NCI-H1436 (cell line): Measurements from ENCODE around the gene ARHGEF26.

Experiments used
- DNase-seq: peaks from one replicate; lab custom pipeline; 2025; lab: John Stamatoyannopoulos, UW

Gene ARHGEF26

DNA sequence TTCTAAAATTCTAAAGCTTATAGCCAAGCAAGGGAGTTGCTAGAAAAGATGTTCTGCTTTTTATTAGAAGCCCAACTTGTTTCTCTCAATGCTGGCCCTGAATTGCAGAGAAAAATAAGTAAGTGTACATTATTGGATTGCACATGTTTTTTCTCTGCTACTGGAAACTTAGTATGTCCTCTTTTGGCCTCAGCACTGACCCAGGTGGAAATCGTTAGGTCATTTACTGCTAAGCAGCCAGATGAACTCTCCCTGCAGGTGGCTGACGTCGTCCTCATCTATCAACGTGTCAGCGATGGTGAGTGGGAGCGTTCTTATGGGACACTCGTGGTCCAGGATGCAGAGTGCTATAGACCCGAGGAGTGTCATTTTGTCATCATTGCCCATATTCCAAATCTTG, 133.3 kb downstream of the ARHGEF26 start:
- no peak for DNase-seq

DNA sequence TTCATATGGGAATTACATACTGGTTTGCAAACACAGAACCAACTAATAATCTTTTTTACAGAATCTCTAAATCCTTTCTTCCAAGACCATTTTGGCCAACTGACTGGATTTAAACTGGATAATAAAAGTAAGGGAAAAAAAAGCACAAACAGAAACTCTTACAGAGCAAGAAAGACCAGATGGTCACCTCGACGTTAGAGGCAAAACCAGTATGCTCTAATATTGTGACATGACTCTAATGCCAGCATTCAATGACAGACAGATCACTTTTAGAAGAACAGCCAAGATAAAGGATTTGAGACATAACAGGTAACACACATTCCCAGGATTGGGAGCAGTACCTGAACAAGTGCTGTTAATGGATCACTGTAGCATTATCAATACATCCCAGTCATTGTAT, 152.2 kb downstream of the ARHGEF26 start:
- no peak for DNase-seq

DNA sequence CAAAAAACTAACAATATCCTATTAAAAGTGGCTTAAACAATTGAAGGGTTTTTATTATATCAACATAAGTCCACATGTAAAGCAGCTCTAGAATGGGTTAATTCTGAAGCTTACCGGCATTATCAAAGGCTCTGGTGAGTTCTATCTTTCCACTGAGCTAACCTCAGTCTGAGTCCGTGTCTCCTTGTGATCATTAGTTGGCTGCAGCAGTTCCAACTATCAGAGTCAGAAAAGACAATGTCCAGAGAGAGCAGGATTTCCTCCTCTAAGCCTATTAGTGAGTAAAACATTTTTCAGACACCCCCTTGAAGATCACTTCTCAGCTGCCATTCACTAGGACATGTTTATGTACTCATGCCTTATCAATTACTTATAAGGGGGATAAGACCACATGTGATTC, 153.2 kb downstream of the ARHGEF26 start:
- no peak for DNase-seq

DNA sequence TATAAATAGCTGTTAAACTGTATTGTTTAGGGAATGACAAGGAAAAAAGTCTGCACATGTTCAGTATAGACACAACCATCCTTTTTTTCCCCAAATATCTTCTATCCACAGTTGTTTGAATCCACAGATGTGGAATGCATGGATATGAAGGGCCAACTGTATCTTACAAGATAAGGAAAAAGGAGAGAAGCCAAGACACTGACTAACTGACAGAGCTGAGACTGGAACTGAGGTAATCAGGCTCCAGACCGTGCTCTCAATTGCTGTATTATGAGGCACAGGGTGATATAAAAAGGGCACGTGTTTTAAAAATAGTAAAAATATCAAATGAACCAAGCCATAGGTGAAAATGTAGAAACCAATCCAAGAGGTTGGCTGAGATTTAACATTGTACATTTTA, 154.1 kb downstream of the ARHGEF26 start:
- DNase-seq, result no peak

DNA sequence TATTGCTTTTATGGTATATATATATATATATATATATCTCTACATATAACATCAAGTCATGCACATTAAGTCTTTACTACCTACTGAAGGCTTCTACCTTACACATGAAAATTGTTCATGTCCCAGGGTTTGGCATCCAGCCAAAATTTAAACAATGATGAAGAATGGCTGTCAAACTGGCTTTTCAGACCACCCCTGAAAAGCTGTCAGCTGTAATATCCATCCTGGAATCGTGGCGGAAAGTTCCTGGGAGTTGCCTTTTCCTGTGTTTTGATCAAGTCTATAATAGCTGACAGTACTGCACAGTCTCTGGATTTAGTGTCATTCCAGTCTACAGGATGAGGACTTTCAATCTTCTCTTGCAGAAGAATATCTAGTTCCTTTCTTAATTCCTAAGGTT, 154.8 kb downstream of the ARHGEF26 start:
- DNase-seq, result no peak

DNA sequence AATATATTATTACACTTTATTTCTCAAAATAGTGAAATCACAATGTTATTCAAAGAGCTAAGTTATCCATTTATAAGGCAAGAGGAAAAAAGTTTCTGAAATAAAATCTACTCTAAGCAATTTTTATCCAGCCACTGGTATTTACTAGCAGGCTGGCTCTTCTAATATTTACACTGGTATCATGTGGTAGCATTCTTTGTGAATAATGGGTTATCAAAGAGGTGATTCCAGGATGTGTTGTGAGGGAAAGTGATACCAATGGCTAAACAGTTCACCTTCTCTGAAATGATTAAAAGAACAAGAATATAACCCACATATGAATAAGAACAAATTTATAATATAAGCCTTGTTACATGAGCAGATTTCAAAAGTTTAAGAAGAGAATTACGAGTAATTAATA, 159.0 kb downstream of the ARHGEF26 start:
- no peak for DNase-seq

DNA sequence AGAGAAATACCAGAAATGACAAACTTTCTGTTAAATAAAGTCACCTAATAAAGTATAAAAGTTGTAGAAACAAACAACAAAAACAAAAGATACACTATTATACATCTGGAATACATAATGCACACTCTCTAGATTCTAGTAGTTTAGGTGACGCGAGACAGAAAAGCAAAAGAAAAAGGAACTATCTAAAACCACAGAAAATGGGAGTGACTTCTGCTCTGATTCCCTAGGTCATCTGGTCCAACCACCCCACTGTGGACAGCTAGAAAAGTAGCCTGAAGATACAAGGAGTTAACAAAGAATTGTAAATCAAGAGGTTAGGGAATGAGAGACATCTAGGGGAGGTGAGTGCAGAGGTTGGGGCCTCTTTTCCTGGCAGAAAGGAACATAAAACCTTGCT, 164.0 kb downstream of the ARHGEF26 start:
- DNase-seq, result no peak

DNA sequence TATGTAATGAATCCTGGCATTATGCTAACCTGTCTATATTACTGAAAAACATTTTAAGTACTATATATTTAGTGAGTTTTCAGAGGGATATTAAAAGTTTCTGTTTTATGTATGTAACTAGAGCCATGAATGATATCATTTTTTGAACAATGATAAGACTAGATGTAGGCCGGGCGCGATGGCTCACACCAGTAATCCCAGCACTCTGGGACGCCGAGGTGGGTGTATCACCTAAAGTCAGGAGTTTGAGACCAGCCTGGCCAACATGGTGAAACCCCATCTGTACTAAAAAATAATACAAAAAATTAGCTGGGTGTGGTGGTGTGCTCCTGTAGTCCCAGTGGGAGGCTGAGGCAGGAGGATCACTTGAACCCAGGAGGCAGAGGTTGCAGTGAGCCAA, 169.0 kb downstream of the ARHGEF26 start:
- no peak for DNase-seq

DNA sequence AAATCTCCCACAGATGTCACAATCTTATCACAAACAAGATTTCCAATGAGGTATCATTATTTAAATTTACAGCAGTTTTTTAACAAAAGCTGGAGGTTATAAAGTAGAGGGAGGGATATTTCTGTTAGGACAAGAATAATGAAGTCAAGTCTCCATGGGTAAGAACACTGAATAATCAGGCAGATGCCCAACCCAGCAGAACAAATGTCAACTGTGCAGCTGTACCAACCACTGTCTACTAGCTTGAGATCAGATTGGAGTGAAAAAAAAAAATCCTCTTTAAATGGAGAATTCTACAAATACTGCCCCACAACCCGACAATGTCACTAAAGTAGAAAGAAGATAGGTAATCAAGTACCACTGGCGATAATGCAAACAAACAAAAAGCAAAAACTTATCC, 172.8 kb downstream of the ARHGEF26 start:
- DNase-seq, result no peak

DNA sequence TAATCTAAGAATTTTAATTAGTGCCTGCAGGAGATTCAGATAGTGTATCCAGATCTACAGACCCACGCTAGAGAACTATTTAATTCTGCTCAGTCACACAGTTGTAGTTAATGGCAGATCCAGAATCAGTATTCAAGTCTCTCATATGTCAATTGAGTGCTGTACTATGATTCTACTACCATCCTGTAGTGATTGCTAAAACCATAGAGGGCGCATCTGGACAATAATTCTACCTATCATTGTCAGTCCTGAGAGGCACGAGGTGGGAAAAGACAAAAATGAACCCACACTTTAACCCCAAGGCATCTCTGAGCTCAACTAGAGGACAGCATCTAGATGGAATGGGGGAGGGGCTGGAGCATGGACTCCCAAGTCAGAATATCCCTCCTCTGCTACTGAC, 180.4 kb downstream of the ARHGEF26 start:
- no peak for DNase-seq

DNA sequence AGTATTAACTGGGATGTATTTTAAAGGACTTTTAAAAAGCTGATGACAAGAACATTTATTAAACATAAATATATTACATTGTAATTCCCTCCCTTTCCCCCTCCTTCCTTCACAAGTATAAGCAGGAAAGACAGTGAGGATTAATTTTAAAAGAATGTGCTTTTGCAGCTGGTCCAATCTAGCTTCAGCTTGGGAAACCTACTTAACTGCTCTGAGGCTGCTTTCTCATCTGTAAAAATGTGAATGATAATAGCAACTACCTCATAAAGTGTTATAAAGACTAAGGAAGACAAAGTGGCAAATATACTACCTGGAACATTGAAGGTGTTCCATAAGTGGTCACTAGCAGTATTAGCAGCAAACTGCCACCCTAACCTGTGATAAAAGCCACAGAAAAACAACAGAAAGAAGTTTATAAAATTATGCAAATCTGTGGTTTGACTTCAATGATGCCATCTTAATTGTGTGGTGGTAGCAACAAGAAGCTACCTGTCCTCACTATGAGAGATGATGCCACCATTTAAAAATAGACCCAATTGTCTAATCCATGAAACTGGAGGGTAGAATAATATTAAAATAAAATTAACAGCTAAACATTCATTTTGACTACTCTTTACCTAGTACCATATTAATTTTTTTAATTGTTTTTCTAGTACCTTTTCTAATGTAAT, 183.1 kb downstream of the ARHGEF26 start:
- no peak for DNase-seq

DNA sequence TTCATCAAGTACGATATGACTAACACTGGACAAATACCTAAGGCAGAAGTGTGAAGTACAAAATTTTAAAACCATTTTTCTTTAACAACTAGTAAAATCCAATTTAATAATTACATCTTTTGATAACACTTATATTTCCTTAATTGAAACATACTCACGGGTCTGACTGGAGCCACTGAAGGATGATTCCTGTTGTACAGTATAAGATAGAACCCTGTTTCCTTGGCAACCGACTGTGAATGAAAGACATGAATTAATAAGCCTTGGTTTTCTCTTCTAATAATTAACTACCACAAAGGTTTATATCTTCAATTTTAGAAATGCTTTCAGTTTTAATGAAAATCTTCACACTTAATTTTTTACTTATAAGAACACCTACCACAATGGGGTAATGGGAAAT, 183.7 kb downstream of the ARHGEF26 start:
- no peak for DNase-seq

DNA sequence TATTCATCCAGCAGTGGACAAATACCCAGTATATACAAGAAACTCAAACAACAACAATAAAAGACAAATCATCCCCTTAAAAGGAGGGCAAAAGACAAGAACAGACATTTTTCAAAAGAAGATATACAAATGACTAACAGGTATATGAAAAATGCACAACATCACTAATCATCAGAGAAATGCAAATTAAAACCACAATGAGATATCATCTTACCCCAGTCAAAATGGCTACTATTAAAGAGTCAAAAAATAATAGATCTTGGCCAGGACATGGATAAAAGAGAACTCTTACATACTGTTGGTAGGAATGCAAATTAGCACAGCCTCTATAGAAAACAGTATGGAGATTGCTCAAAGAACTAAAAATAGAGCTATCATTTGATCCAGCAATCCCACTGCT, 186.2 kb downstream of the ARHGEF26 start:
- no peak for DNase-seq
